ENCODE data around the gene CCDC88C. TPM values are rescaled to one million over a fixed set of nuclear protein-coding genes. Genes with fewer than 3 reads are reported as not detected.
A peak's percentile ranks its signal among the peaks of the same experiment; 100 is the strongest.

CCDC88C gene
- total and polyA plus RNA-seq, 11 donors: 2.4 to 15.6 (median 4.8) TPM

DNA sequence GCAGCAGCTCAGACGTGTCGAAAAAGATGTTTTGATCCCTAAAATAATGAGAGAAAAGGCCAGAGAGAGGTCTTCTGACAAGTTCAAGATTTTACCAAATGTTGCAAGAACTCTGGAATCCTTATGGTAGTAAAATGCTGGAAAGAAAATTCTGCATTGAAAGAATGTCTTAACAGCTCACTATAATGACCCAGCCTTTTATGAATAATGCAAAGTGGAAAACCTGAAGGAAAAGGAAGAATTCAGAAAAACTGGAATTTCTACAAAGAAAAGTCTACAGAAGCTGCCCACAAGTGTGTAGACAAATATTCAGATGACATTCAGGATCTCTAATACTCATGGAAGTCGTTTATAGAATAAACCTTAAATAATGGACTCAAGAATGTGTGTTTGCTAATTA is 1.8 kb upstream of the CCDC88C start:
- TF ChIP-seq, protein P1, sequence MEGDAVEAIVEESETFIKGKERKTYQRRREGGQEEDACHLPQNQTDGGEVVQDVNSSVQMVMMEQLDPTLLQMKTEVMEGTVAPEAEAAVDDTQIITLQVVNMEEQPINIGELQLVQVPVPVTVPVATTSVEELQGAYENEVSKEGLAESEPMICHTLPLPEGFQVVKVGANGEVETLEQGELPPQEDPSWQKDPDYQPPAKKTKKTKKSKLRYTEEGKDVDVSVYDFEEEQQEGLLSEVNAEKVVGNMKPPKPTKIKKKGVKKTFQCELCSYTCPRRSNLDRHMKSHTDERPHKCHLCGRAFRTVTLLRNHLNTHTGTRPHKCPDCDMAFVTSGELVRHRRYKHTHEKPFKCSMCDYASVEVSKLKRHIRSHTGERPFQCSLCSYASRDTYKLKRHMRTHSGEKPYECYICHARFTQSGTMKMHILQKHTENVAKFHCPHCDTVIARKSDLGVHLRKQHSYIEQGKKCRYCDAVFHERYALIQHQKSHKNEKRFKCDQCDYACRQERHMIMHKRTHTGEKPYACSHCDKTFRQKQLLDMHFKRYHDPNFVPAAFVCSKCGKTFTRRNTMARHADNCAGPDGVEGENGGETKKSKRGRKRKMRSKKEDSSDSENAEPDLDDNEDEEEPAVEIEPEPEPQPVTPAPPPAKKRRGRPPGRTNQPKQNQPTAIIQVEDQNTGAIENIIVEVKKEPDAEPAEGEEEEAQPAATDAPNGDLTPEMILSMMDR (IDR thresholded peaks at IDR 0.05): no peak
- no peak for TF ChIP-seq POLR2A (IDR thresholded peaks at IDR 0.05)

DNA sequence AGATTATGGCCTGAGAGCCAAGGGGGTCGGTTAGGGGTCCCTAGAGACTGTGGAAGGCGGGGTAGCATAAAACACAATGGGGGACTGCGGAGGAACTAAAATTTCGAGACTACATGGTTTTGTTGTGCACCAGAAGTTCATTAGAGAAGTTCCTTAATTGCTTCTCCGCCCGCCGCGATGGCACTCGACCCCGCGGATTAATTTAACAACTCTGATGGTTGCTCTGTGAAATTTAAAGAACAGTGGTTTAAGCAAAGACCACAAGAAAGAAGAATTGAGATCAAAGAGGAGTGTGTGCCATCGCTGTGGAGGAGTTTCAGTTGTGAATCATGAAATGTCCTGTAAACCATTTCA is 1.4 kb upstream of the CCDC88C start:
- intact Hi-C loops (cut with DNase I): loop anchor here in 8 of 10 donors (2.0 to 10.0 kb wide), 5 partner anchors 37 to 242 kb away; no protein-coding TSS in a partner anchor
- H3K27ac ChIP-seq: peak overlapping the region in 1 of 12 donors; percentile 58
- no peaks in the 10 kb centered on the region for H3K9me3 ChIP-seq
- ATAC-seq (no peak), DNase-seq (no peak)
- peaks cover 0 to 35% (median 15%) of the 10 kb centered on the region in 12 donors for H3K4me1 ChIP-seq
- H3K4me3 ChIP-seq: peak overlapping the region in 4 of 12 donors; percentile 70 to 85 (median 78)
- 46 to 54% (median 52%) methylated on average over 12 of the region's 12 CpGs for WGBS, 4 donors
- H3K27me3 ChIP-seq: peaks cover 0 to 20% (median 4%) of the 10 kb centered on the region in 9 donors
- TF ChIP-seq, protein P1 (IDR thresholded peaks at IDR 0.05): peak in 2 of 12 donors; percentile 17 to 29
- TF ChIP-seq POLR2A (IDR thresholded peaks at IDR 0.05): no peak
- no peaks in the 10 kb centered on the region for H3K36me3 ChIP-seq

More for the DNA sequence above, 1.8 kb upstream of the CCDC88C start:
- intact Hi-C loops (cut with DNase I): loop anchor here in 8 of 10 donors (2.0 to 10.0 kb wide), 5 partner anchors 37 to 242 kb away; no protein-coding TSS in a partner anchor
- Histone ChIP-seq H3K27me3 (peaks cover 0 to 19% (median 4%) of the 10 kb centered on the region in 9 donors), H3K36me3 (no peaks in the 10 kb centered on the region), H3K9me3 (no peaks in the 10 kb centered on the region), H3K4me3 (no peak overlapping the region), H3K27ac (no peak overlapping the region), H3K4me1 (peaks cover 0 to 34% (median 15%) of the 10 kb centered on the region in 12 donors)
- WGBS, 4 donors: 43 to 52% (median 50%) methylated on average over 3 of the region's 3 CpGs
- DNase-seq (no peak), ATAC-seq (no peak)

DNA sequence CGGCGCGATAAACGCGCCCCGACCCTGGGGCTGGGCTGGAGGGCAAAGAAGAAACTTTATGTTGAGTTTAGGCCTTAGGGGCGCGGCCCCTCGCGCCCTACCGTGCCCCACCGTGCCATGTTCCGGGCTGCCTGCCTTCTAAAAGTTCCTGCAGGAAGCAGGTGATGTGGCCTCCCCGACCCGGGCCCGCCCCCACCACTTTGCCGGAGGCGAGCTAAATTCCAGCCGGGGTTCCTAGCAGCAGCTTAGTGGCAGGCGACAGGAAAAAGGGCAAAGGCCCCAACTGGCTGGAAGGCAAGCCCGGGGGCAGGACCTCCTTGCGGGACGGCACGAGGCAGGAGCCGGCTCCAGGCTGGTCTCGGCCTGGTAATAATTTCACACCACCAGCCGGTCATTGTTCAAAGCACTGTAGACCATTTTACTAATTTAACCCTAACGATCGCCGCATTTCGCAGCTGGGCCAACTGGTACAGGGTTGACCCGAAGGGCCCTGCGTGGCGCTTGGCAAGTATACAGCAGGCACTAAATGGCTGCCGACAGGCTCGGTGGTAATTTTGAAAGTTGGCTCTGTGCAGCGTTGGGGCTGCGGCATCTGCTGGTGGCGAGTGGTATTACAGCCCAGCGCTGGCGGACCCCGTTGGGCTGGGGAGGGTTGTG is 895 bp upstream of the CCDC88C start:
- ATAC-seq (peak; percentile 55 to 80 (median 76)), DNase-seq (peak; percentile 48 to 88 (median 61))
- intact Hi-C loops (cut with DNase I): loop anchor here (1.0 to 10.0 kb wide), 6 partner anchors 36 to 241 kb away; no protein-coding TSS in a partner anchor
- no peak for TF ChIP-seq POLR2A (IDR thresholded peaks at IDR 0.05)
- TF ChIP-seq, protein P1 (IDR thresholded peaks at IDR 0.05): peak; percentile 89 to 99 (median 95)
- Histone ChIP-seq H3K27ac (peak overlapping the region in 6 of 12 donors; percentile 11 to 58 (median 33)), H3K36me3 (no peaks in the 10 kb centered on the region), H3K4me3 (peak overlapping the region in 11 of 12 donors; percentile 3 to 85 (median 70)), H3K4me1 (peaks cover 0 to 37% (median 15%) of the 10 kb centered on the region in 12 donors), H3K9me3 (no peaks in the 10 kb centered on the region), H3K27me3 (peaks cover 0 to 23% (median 4%) of the 10 kb centered on the region in 9 donors)
- WGBS, 4 donors: 0 to 3% (median 1%) methylated on average over 25 to 42 of the region's 42 CpGs

DNA sequence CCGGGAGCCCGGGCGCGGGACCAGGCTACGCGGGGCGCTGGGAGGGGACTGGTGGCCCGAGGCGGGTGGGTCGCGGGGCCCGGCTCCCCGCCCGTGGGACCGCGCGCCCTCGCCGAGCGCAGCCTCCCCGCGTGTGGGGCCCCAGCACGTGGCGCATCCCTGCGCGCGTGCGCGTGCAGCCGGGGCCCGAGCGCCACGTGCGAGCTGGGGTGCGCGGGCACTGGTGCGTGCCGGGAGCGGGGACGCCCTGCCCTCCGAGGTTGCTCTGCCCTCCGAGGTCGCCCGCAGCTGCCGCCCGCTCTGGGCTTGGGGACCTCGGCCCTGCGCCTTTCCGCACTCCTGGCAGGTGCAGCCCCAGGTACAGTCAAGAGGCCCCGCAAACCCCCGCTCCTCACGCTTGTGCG is 365 bp upstream of the CCDC88C start:
- 0 to 3% (median 1%) methylated on average over 2 to 53 of the region's 53 CpGs for WGBS, 4 donors
- Histone ChIP-seq H3K4me1 (peaks cover 0 to 40% (median 15%) of the 10 kb centered on the region in 12 donors), H3K36me3 (no peaks in the 10 kb centered on the region), H3K9me3 (no peaks in the 10 kb centered on the region), H3K4me3 (peak overlapping the region in 11 of 12 donors; percentile 3 to 85 (median 70)), H3K27me3 (peaks cover 0 to 23% (median 4%) of the 10 kb centered on the region in 9 donors), H3K27ac (peak overlapping the region in 4 of 12 donors; percentile 11 to 54 (median 32))
- DNase-seq: no peak
- intact Hi-C loops (cut with DNase I): loop anchor here (1.0 to 10.0 kb wide), 6 partner anchors 36 to 241 kb away; no protein-coding TSS in a partner anchor
- TF ChIP-seq, protein P1 (IDR thresholded peaks at IDR 0.05): peak in 1 of 12 donors; percentile 22
- TF ChIP-seq POLR2A (IDR thresholded peaks at IDR 0.05): no peak
- ATAC-seq: peak in 3 of 4 donors; percentile 16 to 57 (median 54)
